ENCODE measurements around the gene JOSD2.

Gene JOSD2

GRCh38 chr19:50512999-50513745, 2.2 kb upstream of the JOSD2 start:
- DNase-seq: no peak

GRCh38 chr19:50512112-50512998, 1.4 kb upstream of the JOSD2 start:
- DNase-seq: no peak

- DNase-seq: peak; percentile 94
Observed at GRCh38 chr19:50510700-50511068, 307 bp downstream of the JOSD2 start.

GRCh38 chr19:50510121-50510670, 795 bp downstream of the JOSD2 start:
- no peak for DNase-seq

GRCh38 chr19:50509366-50509765, 1.6 kb downstream of the JOSD2 start:
- no peak for DNase-seq

- DNase-seq: no peak
Observed at GRCh38 chr19:50508843-50509190, 2.2 kb downstream of the JOSD2 start.

- no peak for DNase-seq
Observed at GRCh38 chr19:50507376-50507775, 3.6 kb downstream of the JOSD2 start.

GRCh38 chr19:50506700-50507099, 4.3 kb downstream of the JOSD2 start:
- DNase-seq: no peak

- DNase-seq: no peak
Observed at GRCh38 chr19:50505856-50506611, 5.0 kb downstream of the JOSD2 start.

GRCh38 chr19:50501568-50502475, 9.2 kb downstream of the JOSD2 start:
- DNase-seq: no peak

GRCh38 chr19:50501186-50501567, 9.8 kb downstream of the JOSD2 start:
- DNase-seq: no peak

- DNase-seq: no peak
Observed at GRCh38 chr19:50500753-50501151, 10.2 kb downstream of the JOSD2 start.

GRCh38 chr19:50500060-50500752, 10.8 kb downstream of the JOSD2 start:
- no peak for DNase-seq

GRCh38 chr19:50498219-50499056, 12.6 kb downstream of the JOSD2 start:
- no peak for DNase-seq

- DNase-seq: no peak
Observed at GRCh38 chr19:50497022-50497405, 14.0 kb downstream of the JOSD2 start.

GRCh38 chr19:50496189-50497021, 14.6 kb downstream of the JOSD2 start:
- DNase-seq: no peak

GRCh38 chr19:50495020-50495531, 15.9 kb downstream of the JOSD2 start:
- DNase-seq: no peak

- DNase-seq: no peak
Observed at GRCh38 chr19:50494186-50495019, 16.6 kb downstream of the JOSD2 start.

Measured in NCI-H2227 treated with DMSO at 0.1 percent for 48 hours (cell line).